ENCODE results near the gene RTN1. TPM values are rescaled to one million over a fixed set of nuclear protein-coding genes. Genes with fewer than 3 reads are reported as not detected.

RTN1 gene
- total RNA-seq, 1 donor: 0.43 TPM

- TF ChIP-seq, protein P1, sequence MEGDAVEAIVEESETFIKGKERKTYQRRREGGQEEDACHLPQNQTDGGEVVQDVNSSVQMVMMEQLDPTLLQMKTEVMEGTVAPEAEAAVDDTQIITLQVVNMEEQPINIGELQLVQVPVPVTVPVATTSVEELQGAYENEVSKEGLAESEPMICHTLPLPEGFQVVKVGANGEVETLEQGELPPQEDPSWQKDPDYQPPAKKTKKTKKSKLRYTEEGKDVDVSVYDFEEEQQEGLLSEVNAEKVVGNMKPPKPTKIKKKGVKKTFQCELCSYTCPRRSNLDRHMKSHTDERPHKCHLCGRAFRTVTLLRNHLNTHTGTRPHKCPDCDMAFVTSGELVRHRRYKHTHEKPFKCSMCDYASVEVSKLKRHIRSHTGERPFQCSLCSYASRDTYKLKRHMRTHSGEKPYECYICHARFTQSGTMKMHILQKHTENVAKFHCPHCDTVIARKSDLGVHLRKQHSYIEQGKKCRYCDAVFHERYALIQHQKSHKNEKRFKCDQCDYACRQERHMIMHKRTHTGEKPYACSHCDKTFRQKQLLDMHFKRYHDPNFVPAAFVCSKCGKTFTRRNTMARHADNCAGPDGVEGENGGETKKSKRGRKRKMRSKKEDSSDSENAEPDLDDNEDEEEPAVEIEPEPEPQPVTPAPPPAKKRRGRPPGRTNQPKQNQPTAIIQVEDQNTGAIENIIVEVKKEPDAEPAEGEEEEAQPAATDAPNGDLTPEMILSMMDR (IDR thresholded peaks at IDR 0.05; ENCODE audit: insufficient read depth, low read depth, low read length): no peak
- no peak overlapping the region for H3K4me3 ChIP-seq (ENCODE audit: low read depth, low read length)
- DNase-seq (ENCODE audit: low read depth): no peak
Observed at GRCh38 chr14:59850458-59850857, 20.1 kb downstream of the RTN1 start.

- H3K4me3 ChIP-seq (ENCODE audit: low read depth, low read length): no peak overlapping the region
- DNase-seq (ENCODE audit: low read depth): no peak
- TF ChIP-seq, protein P1 (IDR thresholded peaks at IDR 0.05; ENCODE audit: insufficient read depth, low read depth, low read length): no peak
Observed at GRCh38 chr14:59849411-59850130, 21.0 kb downstream of the RTN1 start.

DNA sequence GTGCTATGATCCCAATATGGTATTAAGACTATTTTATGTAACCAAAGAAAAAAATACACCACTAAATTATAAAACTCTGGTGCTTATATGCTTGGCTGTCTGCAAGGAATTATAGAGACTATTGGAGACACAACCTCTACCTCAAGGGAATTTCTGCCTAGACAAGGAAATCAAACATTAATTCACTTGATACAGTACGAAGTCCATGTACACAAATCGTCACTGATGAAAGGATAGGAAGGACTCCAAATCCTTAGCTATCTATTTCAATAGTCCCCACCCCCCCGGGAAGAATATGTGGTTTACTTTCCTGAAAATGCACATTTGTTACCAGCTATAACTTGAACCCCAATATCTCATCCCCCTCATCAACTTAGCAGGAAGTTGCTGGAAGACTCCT is 21.9 kb downstream of the RTN1 start:
- TF ChIP-seq, protein P1 (IDR thresholded peaks at IDR 0.05; ENCODE audit: insufficient read depth, low read depth, low read length): no peak
- no peak overlapping the region for H3K4me3 ChIP-seq (ENCODE audit: low read depth, low read length)
- DNase-seq (ENCODE audit: low read depth): no peak

- H3K4me3 ChIP-seq (ENCODE audit: low read depth, low read length): no peak overlapping the region
- no peak for DNase-seq (ENCODE audit: low read depth)
- TF ChIP-seq, protein P1 (IDR thresholded peaks at IDR 0.05; ENCODE audit: insufficient read depth, low read depth, low read length): no peak
Observed at GRCh38 chr14:59847711-59848110, 22.9 kb downstream of the RTN1 start.

DNA sequence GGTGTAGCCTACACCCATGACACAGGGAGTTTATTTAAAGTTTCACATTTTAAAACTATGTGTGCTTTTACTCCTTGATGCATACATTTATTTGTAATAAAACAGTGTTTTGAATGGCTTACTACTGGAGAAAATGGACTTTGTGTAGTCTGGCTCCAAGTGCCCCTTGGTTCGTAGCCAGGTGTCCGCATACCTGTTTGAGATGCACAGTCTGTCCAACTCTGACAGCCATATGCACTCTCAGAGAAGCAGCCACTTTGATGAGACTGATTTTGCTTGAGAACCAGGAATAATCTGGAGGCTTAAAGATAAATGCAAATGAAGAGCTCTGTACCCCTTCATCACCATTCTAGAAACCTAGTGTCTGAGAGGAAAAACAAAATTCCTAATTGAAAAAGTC is 24.0 kb downstream of the RTN1 start:
- no peak overlapping the region for H3K4me3 ChIP-seq (ENCODE audit: low read depth, low read length)
- TF ChIP-seq, protein P1 (IDR thresholded peaks at IDR 0.05; ENCODE audit: insufficient read depth, low read depth, low read length): no peak

GRCh38 chr14:59845245-59845644 is 25.3 kb downstream of the RTN1 start:
- H3K4me3 ChIP-seq (ENCODE audit: low read depth, low read length): no peak overlapping the region

More for the DNA sequence above, 24.0 kb downstream of the RTN1 start:
- no peak for DNase-seq (ENCODE audit: low read depth)

More at GRCh38 chr14:59845245-59845644, 25.3 kb downstream of the RTN1 start:
- TF ChIP-seq, protein P1 (IDR thresholded peaks at IDR 0.05; ENCODE audit: insufficient read depth, low read depth, low read length): no peak
- no peak for DNase-seq (ENCODE audit: low read depth)
